Activated CD4-positive, CD25-positive, alpha-beta regulatory T cell treated with anti-CD3 and anti-CD28 coated beads, Interleukin-2, amount 50 U/mL, for 16 hours (primary cell): Measurements from ENCODE around the gene CFL1.

Source experiments
- DNase-seq: peaks from one replicate; pipeline ENCODE4 v3.0.0-alpha.2; 2020; ENCODE audit warnings: low read depth, low spot score

Gene CFL1

GRCh38 chr11:65888163-65888814, 30.3 kb upstream of the CFL1 start, which contains the start of gene FIBP:
FIBP (minus strand) TSS chr11:65888471; CDS start chr11:65888418, 53 bp downstream.
- peak; percentile 94 for DNase-seq

GRCh38 chr11:65887723-65888162, 29.8 kb upstream of the CFL1 start:
- DNase-seq = no peak

DNA sequence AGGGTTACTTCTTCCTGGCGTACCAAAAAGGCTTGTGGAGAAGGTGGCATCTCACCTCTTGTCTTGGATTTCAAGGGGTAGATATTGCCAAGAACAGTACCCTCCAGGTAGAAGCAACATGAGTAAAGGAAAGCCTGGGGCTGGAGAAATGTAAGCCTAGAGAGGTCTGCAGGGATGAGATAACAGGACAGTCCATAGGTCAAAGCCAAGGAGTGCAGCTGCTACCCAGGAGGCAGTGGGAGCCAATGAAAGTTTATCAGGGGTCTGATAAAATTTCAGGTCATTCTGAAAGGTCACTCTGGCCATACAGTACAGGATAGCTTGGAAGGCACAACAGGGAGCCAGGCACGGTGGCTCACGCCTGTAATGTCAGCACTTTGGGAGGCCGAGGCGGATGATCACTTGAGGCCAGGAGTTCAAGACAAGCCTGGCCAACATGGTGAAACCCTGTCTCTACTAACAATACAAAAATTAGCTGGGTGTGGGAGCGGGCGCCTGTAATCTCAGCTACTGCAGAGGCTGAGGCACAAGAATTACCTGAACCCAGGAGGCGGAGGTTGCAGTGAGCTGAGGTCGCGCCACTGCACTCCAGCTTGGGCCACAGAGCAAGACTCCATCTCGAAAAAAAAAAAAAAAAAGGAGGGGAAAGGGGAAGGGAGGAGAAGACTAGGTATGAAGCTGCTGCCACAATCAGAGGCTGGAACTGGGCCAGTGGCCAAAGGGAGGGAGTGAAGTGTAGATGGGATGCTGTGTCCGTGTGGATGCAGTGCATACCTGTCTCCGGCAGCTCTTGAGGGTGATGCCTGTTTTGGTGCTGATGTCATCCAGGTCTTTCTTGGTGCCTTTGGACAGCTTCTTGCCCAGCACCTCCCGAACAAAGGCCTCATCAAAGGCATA, 29.1 kb upstream of the CFL1 start:
- no peak for DNase-seq

DNA sequence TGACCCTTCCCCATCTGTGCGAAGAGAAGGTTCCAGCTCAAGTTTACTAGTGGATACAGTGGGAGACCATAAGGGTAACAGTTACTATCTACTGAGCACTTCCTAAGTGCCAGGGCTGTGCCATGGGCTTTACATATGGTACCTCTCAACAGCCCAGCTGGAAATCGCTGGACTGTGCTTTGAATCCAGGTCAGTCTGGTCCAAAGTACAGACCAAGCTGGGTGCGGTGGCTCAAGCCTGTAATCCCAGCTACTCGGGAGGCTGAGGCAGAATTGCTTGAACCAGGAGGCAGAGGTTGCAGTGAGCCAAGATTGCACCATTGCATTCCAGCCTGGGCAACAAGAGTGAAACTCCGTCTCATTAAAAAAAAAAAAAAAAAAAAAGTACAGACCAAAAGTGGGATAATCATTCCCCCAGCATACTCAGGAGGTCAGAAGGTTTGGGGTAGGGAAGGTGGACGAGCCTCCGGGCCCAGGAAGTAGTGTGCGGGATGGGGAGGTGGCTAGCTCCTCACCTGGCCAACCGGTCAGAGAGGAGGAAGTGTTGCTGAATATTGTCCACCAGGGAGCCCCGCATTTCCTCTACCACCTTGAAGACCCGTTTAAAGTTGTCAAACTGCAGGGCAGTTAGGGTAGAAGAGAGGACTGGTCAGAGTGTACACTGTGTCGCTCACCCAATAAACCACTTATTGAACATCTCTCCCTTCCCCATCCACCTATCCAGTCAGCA, 28.0 kb upstream of the CFL1 start:
- DNase-seq = no peak

DNA sequence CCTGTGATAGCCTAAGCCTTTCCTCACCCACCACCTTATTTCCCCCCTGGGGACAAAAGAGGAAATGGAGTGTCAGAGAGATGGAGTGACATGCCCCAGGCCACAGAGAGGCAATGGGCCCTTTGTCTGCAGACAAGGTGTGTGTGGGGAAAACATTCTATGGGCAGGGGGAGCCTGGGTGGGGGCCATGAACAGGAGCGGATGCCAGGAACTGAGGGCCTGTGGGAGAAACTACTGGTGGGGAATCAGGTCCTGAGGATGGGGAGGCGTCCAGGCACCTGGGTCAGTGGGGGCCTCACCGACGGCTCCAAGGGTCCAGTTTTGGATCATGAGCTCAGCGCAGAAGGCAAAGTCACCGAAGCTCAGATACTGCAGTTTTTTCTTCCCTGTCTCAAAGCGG, 27.3 kb upstream of the CFL1 start:
- DNase-seq = no peak

GRCh38 chr11:65884716-65885092, 26.7 kb upstream of the CFL1 start:
- DNase-seq = peak; percentile 68

GRCh38 chr11:65883786-65884715, 26.1 kb upstream of the CFL1 start:
- no peak for DNase-seq

GRCh38 chr11:65883058-65883761, 25.2 kb upstream of the CFL1 start:
- no peak for DNase-seq

DNA sequence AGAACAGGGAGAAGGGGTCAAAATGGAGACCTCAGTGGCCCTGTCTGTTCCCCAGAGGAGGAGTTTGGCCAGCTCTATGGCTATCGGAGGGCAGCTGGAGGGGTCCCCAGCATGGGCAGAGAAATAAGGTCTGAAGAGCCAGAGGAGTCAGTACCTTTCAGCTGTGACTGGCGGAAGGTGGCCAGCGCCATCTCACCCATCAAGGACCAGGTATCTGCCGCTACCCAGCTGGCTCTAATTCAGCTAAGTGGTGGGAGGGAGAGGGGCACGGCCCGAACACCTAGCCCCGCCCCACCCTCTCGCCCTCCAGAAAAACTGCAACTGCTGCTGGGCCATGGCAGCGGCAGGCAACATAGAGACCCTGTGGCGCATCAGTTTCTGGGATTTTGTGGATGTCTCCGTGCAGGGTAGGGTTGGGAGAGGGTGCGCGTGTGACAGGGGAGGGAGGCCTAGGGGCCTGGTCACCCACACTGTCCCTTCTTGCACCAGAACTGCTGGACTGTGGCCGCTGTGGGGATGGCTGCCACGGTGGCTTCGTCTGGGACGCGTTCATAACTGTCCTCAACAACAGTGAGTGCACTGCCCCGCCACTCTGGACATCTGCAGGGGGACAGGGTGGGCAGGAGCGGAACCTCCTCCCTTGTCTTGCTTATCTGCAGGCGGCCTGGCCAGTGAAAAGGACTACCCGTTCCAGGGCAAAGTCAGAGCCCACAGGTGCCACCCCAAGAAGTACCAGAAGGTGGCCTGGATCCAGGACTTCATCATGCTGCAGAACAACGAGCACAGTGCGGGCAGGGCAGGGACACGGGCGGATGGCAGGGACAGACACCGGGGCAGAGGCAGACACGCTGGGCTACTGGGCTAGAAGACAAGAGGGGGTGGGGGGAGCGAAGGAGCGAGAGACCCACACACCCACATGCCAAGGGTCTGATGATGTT, 24.4 kb upstream of the CFL1 start:
- no peak for DNase-seq

DNA sequence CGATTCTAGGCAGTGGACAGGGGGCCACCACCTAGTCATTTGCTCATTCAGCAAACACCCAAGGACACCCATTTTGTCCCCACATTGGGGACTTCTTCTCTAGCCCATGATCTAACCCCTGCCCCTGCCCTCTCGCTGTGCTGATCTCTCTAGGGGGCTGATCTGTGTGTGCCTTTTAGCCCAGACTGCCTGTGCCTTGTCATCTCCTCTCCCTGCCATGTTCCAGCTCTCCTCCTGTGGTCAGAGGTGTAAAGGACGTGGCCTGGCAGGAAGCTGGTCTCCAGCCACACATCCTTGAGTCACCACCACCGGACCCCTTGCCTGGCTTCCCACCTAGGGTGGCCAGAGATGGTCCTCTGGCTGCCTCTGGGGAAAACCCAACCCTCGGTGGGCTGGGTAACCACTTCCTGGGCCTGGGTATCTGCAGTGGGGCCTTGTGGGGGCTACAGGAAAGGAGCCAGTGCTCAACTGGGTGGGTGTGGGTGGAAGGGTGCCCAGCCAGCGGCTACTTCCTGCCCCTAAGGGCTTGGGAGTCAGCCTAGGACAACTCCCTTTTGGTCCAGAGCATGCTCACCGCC, 23.0 kb upstream of the CFL1 start:
- DNase-seq = no peak

- no peak for DNase-seq
Measured at GRCh38 chr11:65880027-65880426, 22.0 kb upstream of the CFL1 start.

- DNase-seq = no peak
Measured at GRCh38 chr11:65879617-65880016, 21.6 kb upstream of the CFL1 start, which contains the start of gene CTSW. CTSW (plus strand) TSS chr11:65879837; CDS start chr11:65879855, 18 bp downstream.

DNA sequence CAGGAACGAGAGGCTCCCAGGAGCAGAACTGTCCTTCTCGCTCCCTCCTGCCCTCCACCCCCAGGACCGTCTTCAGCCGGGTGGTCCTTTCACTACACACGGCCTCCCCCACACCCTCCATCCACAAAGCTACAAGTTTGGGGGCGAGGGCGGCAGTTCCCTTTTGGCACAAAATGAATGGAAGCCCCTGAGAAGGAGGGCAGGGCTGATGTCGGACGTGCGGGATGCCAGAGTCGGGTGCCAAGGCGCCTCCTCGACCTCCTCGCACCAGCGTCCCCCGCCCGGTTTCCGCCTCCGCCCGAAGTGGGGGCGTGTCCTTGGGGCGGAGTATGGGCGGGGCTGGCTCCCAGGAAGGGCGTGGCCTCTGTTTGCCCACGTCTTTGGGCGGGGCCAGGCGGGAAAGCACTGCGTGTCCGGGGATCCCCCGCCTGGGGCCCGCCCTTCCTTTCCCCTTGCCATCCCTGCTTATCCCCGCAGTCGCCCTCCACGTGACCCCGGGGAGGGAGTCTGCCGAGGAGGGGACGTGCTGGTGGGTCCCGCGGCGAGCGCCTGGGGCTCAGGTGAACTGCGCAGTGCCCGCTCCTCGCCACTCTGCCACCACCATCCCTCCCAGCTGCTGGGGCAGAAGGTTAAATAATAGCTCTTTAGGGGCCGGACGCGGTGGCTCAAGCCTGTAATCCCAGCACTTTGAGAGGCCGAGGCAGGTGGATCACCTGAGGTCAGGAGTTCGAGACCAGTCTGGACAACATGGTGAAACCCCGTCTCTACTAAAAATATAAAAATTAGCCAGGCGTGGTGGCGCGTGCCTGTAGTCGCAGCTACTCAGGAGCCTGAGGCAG, 15.6 kb upstream of the CFL1 start:
- DNase-seq = peak; percentile 93

DNA sequence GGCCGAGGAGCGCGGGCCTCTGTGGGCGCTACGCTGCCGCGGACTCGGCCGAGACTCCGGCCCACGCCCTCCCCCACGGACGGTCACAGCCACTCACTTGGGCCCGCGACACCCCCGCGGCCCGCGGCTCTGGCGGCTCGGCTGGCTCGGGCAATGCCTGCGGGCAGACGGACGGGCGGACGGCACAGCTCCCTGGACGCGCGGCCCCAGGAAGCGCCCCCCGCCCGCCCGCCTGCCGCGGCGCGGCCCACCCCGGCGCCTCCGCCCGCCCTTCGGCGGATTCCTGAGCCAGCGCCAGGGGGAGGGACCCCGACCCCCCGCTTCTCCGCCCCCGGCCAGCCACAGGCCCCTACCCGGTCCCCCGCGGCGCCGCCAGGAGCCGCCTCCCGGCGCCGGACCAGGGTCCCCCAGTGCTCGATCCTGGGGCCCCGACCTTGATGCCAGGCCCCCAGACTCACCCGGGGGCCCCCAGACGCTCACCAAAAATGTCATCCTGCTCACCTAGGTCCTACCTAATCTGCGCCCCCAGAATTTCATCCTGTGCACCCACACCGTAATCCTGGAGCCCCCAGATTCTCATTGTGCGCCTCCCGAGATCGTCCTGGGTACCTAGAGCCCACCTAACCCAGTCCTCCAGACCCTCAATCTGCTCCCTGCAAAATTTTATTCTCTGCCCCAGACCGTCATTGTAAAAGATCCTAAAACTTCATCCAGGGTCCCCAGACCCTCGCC, 14.8 kb upstream of the CFL1 start, which contains the start of gene EFEMP2:
TSS of gene EFEMP2 (minus strand) at position 215 of the 732 bp plus-strand sequence. CDS start 446 bp downstream, outside the sequence.
- no peak for DNase-seq

DNA sequence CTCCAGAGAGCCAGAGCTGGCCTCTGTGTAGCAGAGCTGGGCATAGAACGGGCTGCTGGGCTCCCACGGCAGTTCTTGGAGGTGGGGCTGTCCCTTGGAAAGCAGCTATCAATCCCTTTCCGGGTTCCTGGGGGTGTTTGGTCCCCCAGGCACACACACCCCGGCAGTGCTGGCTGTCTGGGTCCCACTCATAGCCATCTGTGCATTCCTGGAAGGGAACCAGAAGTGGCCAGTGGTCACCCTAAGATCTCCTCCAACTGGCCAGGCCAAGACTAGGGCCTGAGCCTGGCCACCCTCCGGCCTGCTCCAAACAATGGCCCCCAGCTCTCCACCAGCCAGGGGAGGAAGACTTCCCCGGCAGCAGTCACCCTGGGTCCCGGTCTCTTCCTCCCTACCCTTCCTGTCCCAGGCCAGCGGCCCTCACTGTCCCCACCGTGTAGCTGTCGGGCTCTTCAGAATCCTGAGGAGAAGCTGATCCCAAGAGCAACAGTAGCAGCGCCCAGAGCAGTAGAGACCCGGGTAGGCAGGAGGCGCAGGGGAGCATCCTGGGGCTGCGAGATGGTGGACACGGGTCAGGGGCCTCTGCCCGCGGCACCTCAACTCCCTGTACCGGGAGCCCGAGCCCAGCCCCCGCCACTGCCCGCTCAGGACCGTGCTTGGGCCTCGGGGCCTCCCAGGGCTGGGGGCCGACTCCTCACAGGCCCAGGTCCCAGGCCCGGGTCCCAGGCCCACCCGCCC, 14.0 kb upstream of the CFL1 start:
- DNase-seq = no peak
